Hepatocyte (in vitro differentiated cells): ENCODE measurements around the gene TMX1. TPM values are rescaled to one million over a fixed set of nuclear protein-coding genes. Genes with fewer than 3 reads are reported as not detected.

Experiments used
- DNase-seq: peaks from one replicate; pipeline ENCODE4 v3.0.0-alpha.2; 2016; ENCODE audit warnings: low spot score
- H2AFZ ChIP-seq: fragments of 200-600 bp; sonication (generic); 2 replicates; pipeline ENCODE4 v1.6.0; 2016; ENCODE audit warnings: antibody characterized with exemption, mild to moderate bottlenecking
- H3K27ac ChIP-seq: fragments of 200-600 bp; sonication (generic); 2 replicates; pipeline ENCODE4 v1.5.1; 2016; ENCODE audit warnings: mild to moderate bottlenecking
- H3K27me3 ChIP-seq: fragments of 200-600 bp; sonication (generic); 2 replicates; pipeline ENCODE4 v1.6.1; 2016
- H3K36me3 ChIP-seq: fragments of 200-600 bp; sonication (generic); replicated peaks from 2 replicates; pipeline ENCODE4 v1.5.1; 2016; ENCODE audit warnings: low read depth; ENCODE audit not compliant: insufficient read depth
- H3K4me1 ChIP-seq: fragments of 200-600 bp; sonication (generic); 2 replicates; pipeline ENCODE4 v1.5.1; 2016; ENCODE audit warnings: mild to moderate bottlenecking, moderate library complexity; ENCODE audit not compliant: insufficient read depth
- H3K4me2 ChIP-seq: fragments of 200-600 bp; sonication (generic); 2 replicates; pipeline ENCODE4 v1.6.0; 2016
- H3K4me3 ChIP-seq: fragments of 200-600 bp; sonication (generic); 2 replicates; pipeline ENCODE4 v1.5.1; 2016; ENCODE audit warnings: mild to moderate bottlenecking
- H3K79me2 ChIP-seq: fragments of 200-600 bp; sonication (generic); 2 replicates; pipeline ENCODE4 v1.6.0; 2017; ENCODE audit warnings: mild to moderate bottlenecking
- H3K9me2 ChIP-seq: fragments of 200-600 bp; sonication (generic); replicated peaks from 2 replicates; pipeline ENCODE4 v1.6.0; 2017; ENCODE audit warnings: mild to moderate bottlenecking; ENCODE audit not compliant: insufficient read depth
- H3K9me3 ChIP-seq: fragments of 200-600 bp; sonication (generic); 2 replicates; pipeline ENCODE4 v1.5.1; 2016; ENCODE audit warnings: low read depth, mild to moderate bottlenecking
- H4K20me1 ChIP-seq: fragments of 200-600 bp; sonication (generic); 2 replicates; pipeline ENCODE4 v1.6.0; 2016; ENCODE audit warnings: mild to moderate bottlenecking; ENCODE audit not compliant: insufficient read depth, poor library complexity, severe bottlenecking
- CTCF ChIP-seq: fragments of 200-600 bp; sonication (generic); IDR thresholded peaks from 2 replicates; pipeline ENCODE4 v1.5.1; 2016; ENCODE audit warnings: antibody characterized with exemption, mild to moderate bottlenecking; ENCODE audit not compliant: poor library complexity
- EZH2 ChIP-seq: fragments of 200-600 bp; sonication (generic); IDR thresholded peaks from 2 replicates; pipeline ENCODE4 v1.6.1; 2016; ENCODE audit warnings: antibody characterized with exemption, mild to moderate bottlenecking, borderline replicate concordance
- EZH2phosphoT487 ChIP-seq: fragments of 200-600 bp; sonication (generic); IDR thresholded peaks from one replicate; pipeline ENCODE4 v1.6.1; 2018; ENCODE audit warnings: antibody characterized with exemption, mild to moderate bottlenecking, low read depth, moderate library complexity; ENCODE audit not compliant: unreplicated experiment, severe bottlenecking
- WGBS: methylation state at CpG from one replicate; pipeline ENCODE4 v1.1.6; 2016; ENCODE audit warnings: low lambda C conversion rate; ENCODE audit errors: missing lambda C conversion rate; 5-methylcytosine and 5-hydroxymethylcytosine counted together
- polyA plus RNA-seq: library from polyadenylated mRNA; unstranded; fragments of >200 nt; fragmentation: Nextera tagmentation; extraction: Ambion mirVana; gene quantifications from 2 replicates; pipeline ENCODE4 v1.2.1, GENCODE V29; 2016
- small RNA-seq: library from RNA; depleted of rRNA; stranded (forward); fragments of <200 nt; gene quantifications from one replicate; pipeline ENCODE3, GENCODE V24; 2014
- total RNA-seq: library from RNA; depleted of rRNA; stranded (reverse); fragments of >200 nt; gene quantifications from 2 replicates; pipeline ENCODE4 v1.2.3, GENCODE V29; 2014

The TMX1 gene
- total and polyA plus RNA-seq, 2 experiments from 2014 or later: 39.9 to 48.6 TPM

GRCh38 chr14:51305751-51306150 lies 65.7 kb downstream of the TMX1 start:
- H3K79me2 ChIP-seq: no peaks in the 10 kb centered on the region
- TF ChIP-seq CTCF (no peak), EZH2phosphoT487 (no peak), EZH2 (no peak)
- no peaks in the 10 kb centered on the region for H3K9me2 ChIP-seq
- 70% methylated on average over 1 of the region's 1 CpG for WGBS
- H3K4me3 ChIP-seq: no peak overlapping the region
- no peak for DNase-seq
- no peak overlapping the region for H3K4me2 ChIP-seq
- peak overlapping the region; percentile 20 for H3K27ac ChIP-seq
- no peaks in the 10 kb centered on the region for H3K27me3 ChIP-seq
- H3K9me3 ChIP-seq: no peaks in the 10 kb centered on the region
- H4K20me1 ChIP-seq: no peaks in the 10 kb centered on the region
- no peaks in the 10 kb centered on the region for H3K36me3 ChIP-seq
- no peak overlapping the region for H2AFZ ChIP-seq
- peaks cover 4% of the 10 kb centered on the region for H3K4me1 ChIP-seq

Small RNA genes lying within 50 kb of the gene (small RNA-seq; reads per million reads assigned to genes)
- gene RF00019 (not detected), gene RF00156 (not detected)

Other genes starting within 250 kb of the TMX1 start
- gene TRIM9, start 145.1 kb upstream of the TMX1 start, total RNA-seq: 0.10 and 0.76 TPM in 2 replicates
- gene TRIM9, start 145.1 kb upstream of the TMX1 start, polyA plus RNA-seq: 0.78 and 0.94 TPM in 2 replicates